ENCODE data around the gene TEP1. TPM values are rescaled to one million over a fixed set of nuclear protein-coding genes. Genes with fewer than 3 reads are reported as not detected.

The TEP1 gene
- total and polyA plus RNA-seq, 7 experiments from 2014 or later, result 0.74 to 56.0 (median 38.9) TPM

- Histone ChIP-seq H3K27me3 (ENCODE audit: control insufficient read depth in 2 of 2, insufficient read depth in 2 of 2, low read length in 2 of 2) (no peaks in the 10 kb centered on the region), H3K36me3 (ENCODE audit: control insufficient read depth in 2 of 3, insufficient read depth in 3 of 3, low read length in 3 of 3) (no peaks in the 10 kb centered on the region), H3K4me1 (ENCODE audit: control insufficient read depth in 2 of 2, insufficient read depth in 2 of 2, low read length in 2 of 2) (peaks cover 8 to 14% of the 10 kb centered on the region in 2 donors), H3K27ac (ENCODE audit: low read depth, low read length) (no peak overlapping the region), H3K9me3 (ENCODE audit: control insufficient read depth in 2 of 3, low read length in 3 of 3) (no peaks in the 10 kb centered on the region), H3K4me3 (ENCODE audit: low read length) (no peak overlapping the region)
- Mint-ChIP-seq H3K9me3 (no peaks in the 10 kb centered on the region), H3K36me3 (no peaks in the 10 kb centered on the region), H3K27me3 (no peaks in the 10 kb centered on the region), H3K4me1 (peaks cover 15 to 32% (median 23%) of the 10 kb centered on the region in 7 donors), H3K4me3 (no peak overlapping the region), H3K27ac (no peak overlapping the region)
- CTCF ChIA-PET, result interaction anchor here (0.6 to 1.0 kb wide), 3 partner anchors 23 to 44 kb away, joined by 3 to 4 read pairs (median 3); no protein-coding TSS in a partner anchor
- ATAC-seq (no peak), DNase-seq (no peak)
- POLR2A ChIA-PET, result interaction anchor here (1.0 kb wide), 1 partner anchor 38 kb away, joined by 3 read pairs; the partner anchor contains the start of gene APEX1
- intact Hi-C loops (cut with micrococcal nuclease), result no loop called here
Observed at GRCh38 chr14:20417250-20418186, 4.2 kb upstream of the TEP1 start.

GRCh38 chr14:20416223-20416622 lies 2.9 kb upstream of the TEP1 start:
- Mint-ChIP-seq H3K36me3 (no peaks in the 10 kb centered on the region), H3K27ac (peak overlapping the region in 6 of 9 donors; percentile 1 to 71 (median 12))
- POLR2A ChIA-PET, result interaction anchor here (0.7 to 3.8 kb wide), 6 partner anchors 12 to 193 kb away, joined by 3 to 24 read pairs (median 11); partner anchors contain the start of genes APEX1, OSGEP and PIP4P1

GRCh38 chr14:20415782-20416206 lies 2.5 kb upstream of the TEP1 start:
- peaks cover 0 to 2% (median 0%) of the 10 kb centered on the region in 5 donors for H3K36me3 Mint-ChIP-seq
- Histone ChIP-seq H3K4me1 (ENCODE audit: control insufficient read depth in 2 of 2, insufficient read depth in 2 of 2, low read length in 2 of 2) (peaks cover 8 to 17% of the 10 kb centered on the region in 2 donors), H3K27ac (ENCODE audit: low read depth, low read length) (no peak overlapping the region), H3K27me3 (ENCODE audit: control insufficient read depth in 2 of 2, insufficient read depth in 2 of 2, low read length in 2 of 2) (no peaks in the 10 kb centered on the region), H3K9me3 (ENCODE audit: control insufficient read depth in 2 of 3, low read length in 3 of 3) (no peaks in the 10 kb centered on the region), H3K4me3 (ENCODE audit: low read length) (no peak overlapping the region), H3K36me3 (ENCODE audit: control insufficient read depth in 2 of 3, insufficient read depth in 3 of 3, low read length in 3 of 3) (no peaks in the 10 kb centered on the region)
- POLR2A ChIA-PET, result interaction anchor here (0.7 to 3.8 kb wide), 7 partner anchors 11 to 266 kb away, joined by 3 to 24 read pairs (median 15); partner anchors contain the start of genes APEX1, OSGEP and PIP4P1
- DNase-seq (peak in 7 of 9 donors; percentile 36 to 65 (median 55)), ATAC-seq (peak; percentile 69)
- no peaks in the 10 kb centered on the region for H3K9me3 Mint-ChIP-seq
- intact Hi-C loops (cut with micrococcal nuclease), result loop anchor here (1.0 to 2.0 kb wide), 5 partner anchors 26 to 276 kb away; partner anchors contain the start of gene APEX1 (in 1 of the 2)
- H3K27me3 Mint-ChIP-seq, result no peaks in the 10 kb centered on the region
- peak overlapping the region; percentile 1 to 71 (median 20) for H3K27ac Mint-ChIP-seq
- peak overlapping the region in 5 of 10 donors; percentile 0 to 9 (median 3) for H3K4me3 Mint-ChIP-seq
- peaks cover 24 to 45% (median 37%) of the 10 kb centered on the region in 7 donors for H3K4me1 Mint-ChIP-seq
- CTCF ChIA-PET, result interaction anchor here (0.5 to 2.9 kb wide), 30 partner anchors 9 to 266 kb away, joined by 3 to 17 read pairs (median 5); partner anchors contain the start of genes APEX1, CCNB1IP1, OSGEP and PARP2

More at GRCh38 chr14:20416223-20416622, 2.9 kb upstream of the TEP1 start:
- H3K4me1 Mint-ChIP-seq, result peaks cover 20 to 41% (median 33%) of the 10 kb centered on the region in 7 donors
- H3K4me3 Mint-ChIP-seq, result peak overlapping the region in 1 of 10 donors; percentile 4
- no peaks in the 10 kb centered on the region for H3K9me3 Mint-ChIP-seq
- CTCF ChIA-PET, result interaction anchor here (0.5 to 2.9 kb wide), 23 partner anchors 8 to 260 kb away, joined by 3 to 17 read pairs (median 4); partner anchors contain the start of genes APEX1, CCNB1IP1, OSGEP and PARP2
- H3K27me3 Mint-ChIP-seq, result no peaks in the 10 kb centered on the region
- no peaks in the 10 kb centered on the region for H3K9me3 ChIP-seq (ENCODE audit: control insufficient read depth in 2 of 3, low read length in 3 of 3)
- intact Hi-C loops (cut with micrococcal nuclease), result no loop called here
- ATAC-seq (no peak), DNase-seq (no peak)
- H3K27me3 ChIP-seq (ENCODE audit: control insufficient read depth in 2 of 2, insufficient read depth in 2 of 2, low read length in 2 of 2), result no peaks in the 10 kb centered on the region
- no peak overlapping the region for H3K27ac ChIP-seq (ENCODE audit: low read depth, low read length)
- H3K36me3 ChIP-seq (ENCODE audit: control insufficient read depth in 2 of 3, insufficient read depth in 3 of 3, low read length in 3 of 3), result no peaks in the 10 kb centered on the region
- no peak overlapping the region for H3K4me3 ChIP-seq (ENCODE audit: low read length)
- H3K4me1 ChIP-seq (ENCODE audit: control insufficient read depth in 2 of 2, insufficient read depth in 2 of 2, low read length in 2 of 2), result peaks cover 8 to 17% of the 10 kb centered on the region in 2 donors

GRCh38 chr14:20413744-20414082 lies 412 bp upstream of the TEP1 start:
- Histone ChIP-seq H3K9me3 (ENCODE audit: control insufficient read depth in 2 of 3, low read length in 3 of 3) (no peaks in the 10 kb centered on the region), H3K27me3 (ENCODE audit: control insufficient read depth in 2 of 2, insufficient read depth in 2 of 2, low read length in 2 of 2) (no peaks in the 10 kb centered on the region), H3K4me3 (ENCODE audit: low read length) (peak overlapping the region; percentile 71), H3K36me3 (ENCODE audit: control insufficient read depth in 2 of 3, insufficient read depth in 3 of 3, low read length in 3 of 3) (no peaks in the 10 kb centered on the region), H3K27ac (ENCODE audit: low read depth, low read length) (peak overlapping the region; percentile 86), H3K4me1 (ENCODE audit: control insufficient read depth in 2 of 2, insufficient read depth in 2 of 2, low read length in 2 of 2) (peaks cover 8 to 17% of the 10 kb centered on the region in 2 donors)
- peaks cover 0 to 3% (median 0%) of the 10 kb centered on the region in 5 donors for H3K36me3 Mint-ChIP-seq
- peak in 6 of 9 donors; percentile 13 to 33 (median 24) for DNase-seq
- H3K4me1 Mint-ChIP-seq, result peaks cover 31 to 55% (median 46%) of the 10 kb centered on the region in 7 donors
- peak overlapping the region; percentile 94 to 100 (median 97) for H3K4me3 Mint-ChIP-seq
- POLR2A ChIA-PET, result interaction anchor here (1.2 to 3.8 kb wide), 7 partner anchors 39 to 268 kb away, joined by 3 to 24 read pairs (median 15); partner anchors contain the start of genes APEX1, OSGEP, PARP2 and PIP4P1
- no peaks in the 10 kb centered on the region for H3K9me3 Mint-ChIP-seq
- H3K27me3 Mint-ChIP-seq, result no peaks in the 10 kb centered on the region
- CTCF ChIA-PET, result interaction anchor here (0.5 to 2.9 kb wide), 10 partner anchors 9 to 268 kb away, joined by 3 to 19 read pairs (median 8); partner anchors contain the start of genes PARP2, PIP4P1 and PNP
- peak; percentile 36 for ATAC-seq
- intact Hi-C loops (cut with micrococcal nuclease), result loop anchor here (1.0 to 2.0 kb wide), 10 partner anchors 42 to 271 kb away; partner anchors contain the start of genes PARP2 (in 2 of the 2), PIP4P1 (in 2 of the 2), APEX1 (in 1 of the 2) and CCNB1IP1 (in 1 of the 2)
- H3K27ac Mint-ChIP-seq, result peak overlapping the region; percentile 90 to 99 (median 93)

- no peaks in the 10 kb centered on the region for H3K9me3 Mint-ChIP-seq
Observed at GRCh38 chr14:20412411-20412810, 890 bp downstream of the TEP1 start.

More at GRCh38 chr14:20412411-20412810, 890 bp downstream of the TEP1 start:
- ChIA-PET CTCF (interaction anchor here (2.9 kb wide), 1 partner anchor 197 kb away, joined by 19 read pairs; no protein-coding TSS in a partner anchor), POLR2A (interaction anchor here (0.6 to 3.8 kb wide), 5 partner anchors 43 to 77 kb away, joined by 3 to 24 read pairs (median 3); partner anchors contain the start of genes APEX1, OSGEP and PIP4P1)
- intact Hi-C loops (cut with micrococcal nuclease), result loop anchor here in 1 of 2 donors (2.0 kb wide), 2 partner anchors 80 to 270 kb away; partner anchors contain the start of gene CCNB1IP1
- Mint-ChIP-seq H3K36me3 (peaks cover 0 to 9% (median 4%) of the 10 kb centered on the region in 5 donors), H3K27ac (peak overlapping the region; percentile 90 to 99 (median 93)), H3K4me1 (peaks cover 32 to 66% (median 46%) of the 10 kb centered on the region in 7 donors), H3K4me3 (peak overlapping the region; percentile 94 to 100 (median 97)), H3K27me3 (no peaks in the 10 kb centered on the region)
- H3K36me3 ChIP-seq (ENCODE audit: control insufficient read depth in 2 of 3, insufficient read depth in 3 of 3, low read length in 3 of 3), result peaks cover 0 to 11% (median 0%) of the 10 kb centered on the region in 3 experiments
- ATAC-seq (peak; percentile 68), DNase-seq (peak in 6 of 9 donors; percentile 12 to 45 (median 33))
- H3K27ac ChIP-seq (ENCODE audit: low read depth, low read length), result peak overlapping the region; percentile 86
- no peaks in the 10 kb centered on the region for H3K9me3 ChIP-seq (ENCODE audit: control insufficient read depth in 2 of 3, low read length in 3 of 3)
- peak overlapping the region; percentile 71 for H3K4me3 ChIP-seq (ENCODE audit: low read length)
- H3K27me3 ChIP-seq (ENCODE audit: control insufficient read depth in 2 of 2, insufficient read depth in 2 of 2, low read length in 2 of 2), result no peaks in the 10 kb centered on the region
- peaks cover 8 to 17% of the 10 kb centered on the region in 2 donors for H3K4me1 ChIP-seq (ENCODE audit: control insufficient read depth in 2 of 2, insufficient read depth in 2 of 2, low read length in 2 of 2)
